Measurements from ENCODE around the gene NFIL3.

- TF ChIP-seq CTCF (IDR thresholded peaks at IDR 0.05; ENCODE audit: control extremely low read depth in 1 of 3, insufficient read depth in 1 of 3, low read depth in 1 of 3, low read length in 3 of 3) (no peak), CREB1 (IDR thresholded peaks at IDR 0.05) (no peak), EZH2 (IDR thresholded peaks at IDR 0.05; ENCODE audit: low read depth, low read length, severe bottlenecking) (no peak), TBP (IDR thresholded peaks at IDR 0.05; ENCODE audit: low read depth, low read length) (no peak)
Observed at GRCh38 chr9:91405343-91406077, 18.1 kb downstream of the NFIL3 start.

All from H1 (cell line).